ENCODE measurements around the gene NKAIN1. TPM values are rescaled to one million over a fixed set of nuclear protein-coding genes. Genes with fewer than 3 reads are reported as not detected.

The NKAIN1 gene
- total RNA-seq, 4 donors from 2014 or later: 0.55 TPM; not detected in 3

DNA sequence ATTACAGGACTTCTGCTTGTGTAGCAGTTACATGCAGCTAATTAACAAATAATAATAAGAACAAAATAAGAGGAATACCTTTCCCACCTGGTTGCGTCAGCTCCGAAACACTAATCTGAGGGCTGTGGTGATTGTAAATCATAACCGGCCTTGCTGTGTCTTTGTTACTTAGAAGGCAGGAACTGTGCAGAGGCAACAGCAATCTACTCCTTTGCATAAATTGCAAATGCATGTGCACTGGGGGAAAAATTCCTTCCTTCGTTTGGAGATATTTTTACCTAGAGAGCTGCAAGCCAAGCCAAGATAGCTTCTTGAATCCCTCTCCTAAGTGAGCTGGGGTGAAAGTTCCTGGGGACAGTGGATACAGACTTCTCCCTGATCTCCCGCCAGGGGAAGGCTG, 46.0 kb downstream of the NKAIN1 start:
- no peak for DNase-seq
- Histone ChIP-seq H3K36me3 (no peaks in the 10 kb centered on the region), H3K4me1 (no peaks in the 10 kb centered on the region), H3K27ac (no peak overlapping the region), H3K9me3 (no peaks in the 10 kb centered on the region), H3K27me3 (no peaks in the 10 kb centered on the region), H3K4me3 (no peak overlapping the region)
- no peak for TF ChIP-seq POLR2A (IDR thresholded peaks at IDR 0.05)
- TF ChIP-seq, protein P1, sequence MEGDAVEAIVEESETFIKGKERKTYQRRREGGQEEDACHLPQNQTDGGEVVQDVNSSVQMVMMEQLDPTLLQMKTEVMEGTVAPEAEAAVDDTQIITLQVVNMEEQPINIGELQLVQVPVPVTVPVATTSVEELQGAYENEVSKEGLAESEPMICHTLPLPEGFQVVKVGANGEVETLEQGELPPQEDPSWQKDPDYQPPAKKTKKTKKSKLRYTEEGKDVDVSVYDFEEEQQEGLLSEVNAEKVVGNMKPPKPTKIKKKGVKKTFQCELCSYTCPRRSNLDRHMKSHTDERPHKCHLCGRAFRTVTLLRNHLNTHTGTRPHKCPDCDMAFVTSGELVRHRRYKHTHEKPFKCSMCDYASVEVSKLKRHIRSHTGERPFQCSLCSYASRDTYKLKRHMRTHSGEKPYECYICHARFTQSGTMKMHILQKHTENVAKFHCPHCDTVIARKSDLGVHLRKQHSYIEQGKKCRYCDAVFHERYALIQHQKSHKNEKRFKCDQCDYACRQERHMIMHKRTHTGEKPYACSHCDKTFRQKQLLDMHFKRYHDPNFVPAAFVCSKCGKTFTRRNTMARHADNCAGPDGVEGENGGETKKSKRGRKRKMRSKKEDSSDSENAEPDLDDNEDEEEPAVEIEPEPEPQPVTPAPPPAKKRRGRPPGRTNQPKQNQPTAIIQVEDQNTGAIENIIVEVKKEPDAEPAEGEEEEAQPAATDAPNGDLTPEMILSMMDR (IDR thresholded peaks at IDR 0.05): no peak
- intact Hi-C loops (cut with DNase I; ENCODE audit: low total_unique reads): no loop called here

DNA sequence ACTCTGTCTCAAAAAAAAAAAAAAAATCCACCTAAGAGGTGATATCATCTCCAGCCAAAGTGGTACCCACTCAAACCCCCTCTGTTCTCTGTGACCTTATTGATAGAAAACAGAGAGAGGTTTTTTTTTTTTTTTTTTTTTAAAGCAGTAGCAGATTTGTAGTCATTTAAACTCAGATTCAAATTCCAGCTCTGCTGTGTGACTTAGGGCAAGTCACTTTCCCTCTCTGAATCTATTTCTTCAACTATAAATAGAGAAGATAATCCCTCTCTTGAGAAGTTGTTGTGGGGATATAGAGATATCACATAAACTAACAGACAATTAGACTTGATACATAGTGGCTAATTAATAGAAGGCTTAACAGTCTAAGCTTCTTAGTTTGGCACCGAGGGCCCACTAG, 48.4 kb downstream of the NKAIN1 start:
- intact Hi-C loops (cut with DNase I; ENCODE audit: low total_unique reads): no loop called here
- DNase-seq: no peak
- no peaks in the 10 kb centered on the region for H3K27me3 ChIP-seq
- no peaks in the 10 kb centered on the region for H3K36me3 ChIP-seq
- H3K4me3 ChIP-seq: no peak overlapping the region
- no peak overlapping the region for H3K27ac ChIP-seq
- H3K4me1 ChIP-seq: no peaks in the 10 kb centered on the region
- TF ChIP-seq POLR2A (IDR thresholded peaks at IDR 0.05): no peak
- H3K9me3 ChIP-seq: no peaks in the 10 kb centered on the region

DNA sequence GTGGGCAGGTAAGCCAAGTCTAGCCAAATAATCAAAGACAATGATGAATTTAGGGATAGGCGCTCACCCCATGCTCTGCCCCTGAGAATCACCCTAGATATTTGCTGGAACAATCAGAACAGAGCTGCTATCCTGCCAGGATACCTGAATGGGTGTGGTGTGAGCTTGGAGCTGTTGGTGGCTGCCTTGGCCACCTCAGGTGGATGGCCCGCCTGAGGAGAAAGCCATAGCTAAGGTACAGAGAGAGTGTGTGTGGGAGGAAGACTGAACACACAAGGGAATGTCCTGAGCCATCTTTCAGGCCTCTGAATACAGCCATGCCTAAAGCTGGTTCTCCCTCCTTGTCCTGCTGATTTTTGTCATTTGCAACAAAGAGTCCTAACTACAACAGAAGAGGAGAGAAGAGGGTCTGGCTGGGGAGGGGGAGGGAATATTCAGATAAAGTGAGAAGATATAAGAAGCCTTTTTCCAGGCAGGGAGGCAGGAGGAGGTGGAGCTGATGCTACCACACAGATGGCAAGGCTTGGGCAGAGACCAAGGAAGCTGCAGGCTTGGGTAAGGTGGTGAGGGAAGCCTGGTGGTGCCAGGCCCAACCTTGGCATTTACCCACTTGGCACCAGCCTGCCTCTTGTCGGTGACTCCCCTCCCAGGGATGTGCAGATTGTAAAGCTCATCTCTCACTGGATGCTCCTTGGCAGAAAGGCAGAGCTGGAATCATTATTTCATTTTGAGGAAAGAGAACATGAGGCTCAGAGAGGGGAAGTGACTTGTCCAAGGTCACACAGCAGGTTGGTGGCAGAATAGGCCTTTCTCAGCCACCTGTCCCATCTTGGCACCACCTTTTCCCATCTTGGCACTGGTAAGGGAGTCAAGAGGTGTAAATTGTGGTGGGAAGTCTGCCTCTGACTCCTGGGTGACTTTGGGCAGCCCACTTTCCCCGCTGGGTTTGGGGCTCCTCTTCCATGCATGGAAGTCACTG, 49.7 kb downstream of the NKAIN1 start:
- Histone ChIP-seq H3K27me3 (no peaks in the 10 kb centered on the region), H3K9me3 (no peaks in the 10 kb centered on the region), H3K4me3 (no peak overlapping the region), H3K36me3 (no peaks in the 10 kb centered on the region), H3K4me1 (no peaks in the 10 kb centered on the region), H3K27ac (no peak overlapping the region)
- no peak for DNase-seq
- TF ChIP-seq POLR2A (IDR thresholded peaks at IDR 0.05): no peak
- TF ChIP-seq, protein P1 (IDR thresholded peaks at IDR 0.05): no peak
- intact Hi-C loops (cut with DNase I; ENCODE audit: low total_unique reads): loop anchor here (10.0 kb wide), 1 partner anchor 225 kb away; the partner anchor contains the start of gene SERINC2

DNA sequence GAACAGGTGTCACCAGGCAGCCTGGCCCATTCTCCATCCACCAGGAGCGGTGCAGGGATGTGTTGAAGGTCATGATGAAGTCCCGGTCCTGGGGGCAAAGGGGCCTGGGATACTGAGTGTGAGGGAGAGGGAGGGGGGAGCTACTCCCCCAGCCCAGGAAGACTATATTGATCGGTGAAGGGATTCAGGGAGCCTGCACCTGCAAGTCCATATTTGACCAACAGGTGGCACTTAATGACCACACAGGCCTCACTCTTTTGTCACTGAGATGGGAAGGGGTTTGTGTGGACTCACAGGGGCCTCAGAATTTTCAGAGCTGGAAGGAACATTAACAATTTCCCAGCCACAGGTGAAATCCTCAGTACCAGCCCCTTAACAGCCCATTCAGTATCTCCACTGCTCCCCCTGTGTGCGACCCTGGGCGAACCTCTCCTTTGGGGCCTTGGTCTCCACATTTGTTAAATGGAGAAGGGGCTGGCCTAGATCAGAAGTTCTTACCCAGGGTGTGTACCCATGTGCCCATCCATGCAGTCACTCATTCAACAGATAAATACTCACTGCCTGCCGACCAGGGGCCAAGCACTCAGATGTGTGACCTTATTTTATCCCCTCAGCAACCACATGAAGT, 55.6 kb downstream of the NKAIN1 start:
- peaks cover 0 to 7% of the 10 kb centered on the region in 2 donors for H3K4me1 ChIP-seq
- no peak overlapping the region for H3K4me3 ChIP-seq
- no peak for DNase-seq
- no peaks in the 10 kb centered on the region for H3K36me3 ChIP-seq
- intact Hi-C loops (cut with DNase I; ENCODE audit: low total_unique reads): loop anchor here (10.0 kb wide), 1 partner anchor 231 kb away; the partner anchor contains the start of gene SERINC2
- no peak for TF ChIP-seq POLR2A (IDR thresholded peaks at IDR 0.05)
- TF ChIP-seq, protein P1 (IDR thresholded peaks at IDR 0.05): peak; percentile 45 to 62 (median 51)
- H3K27me3 ChIP-seq: peaks cover 0 to 5% of the 10 kb centered on the region in 2 donors
- no peaks in the 10 kb centered on the region for H3K9me3 ChIP-seq
- no peak overlapping the region for H3K27ac ChIP-seq

DNA sequence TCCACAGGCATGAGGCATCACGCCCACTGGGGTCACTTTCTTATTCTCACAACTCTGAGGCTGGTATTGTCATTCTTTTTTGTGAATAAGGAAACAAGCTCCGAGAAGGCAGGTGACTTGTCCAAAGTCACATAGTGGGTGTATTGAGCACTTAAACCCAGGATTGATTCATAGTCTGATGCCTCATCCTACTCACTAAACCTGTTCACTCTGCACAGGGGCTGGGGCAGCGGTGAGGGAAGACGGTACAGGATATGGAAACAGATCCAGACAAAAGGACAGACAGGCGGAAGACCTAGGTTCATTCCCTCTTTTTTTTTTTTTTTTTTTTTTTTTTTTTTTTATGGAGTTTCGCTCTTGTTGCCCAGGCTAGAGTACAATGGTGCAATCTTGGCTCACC, 56.6 kb downstream of the NKAIN1 start:
- TF ChIP-seq, protein P1 (IDR thresholded peaks at IDR 0.05): no peak
- TF ChIP-seq POLR2A (IDR thresholded peaks at IDR 0.05): no peak

More for the DNA sequence above, 56.6 kb downstream of the NKAIN1 start:
- no peaks in the 10 kb centered on the region for H3K36me3 ChIP-seq
- intact Hi-C loops (cut with DNase I; ENCODE audit: low total_unique reads): loop anchor here (10.0 kb wide), 1 partner anchor 232 kb away; the partner anchor contains the start of gene SERINC2
- no peak overlapping the region for H3K27ac ChIP-seq
- H3K9me3 ChIP-seq: no peaks in the 10 kb centered on the region
- peaks cover 0 to 7% of the 10 kb centered on the region in 2 donors for H3K4me1 ChIP-seq
- DNase-seq: no peak
- peaks cover 0 to 5% of the 10 kb centered on the region in 2 donors for H3K27me3 ChIP-seq
- no peak overlapping the region for H3K4me3 ChIP-seq

Data from uterus (tissue), 4 donors.